Stimulated activated CD8-positive, alpha-beta memory T cell treated with anti-CD3 and anti-CD28 coated beads, Interleukin-12 subunit alpha, Interleukin-12 subunit beta, amount 100 ng/mL, for 24 hours (primary cell): ENCODE measurements around the gene TIAM1.
A peak's percentile ranks its signal among the peaks of the same experiment; 100 is the strongest.

ENCODE experiments used
- DNase-seq: peaks from one replicate; pipeline ENCODE4 v3.0.0-alpha.2; 2020; ENCODE audit errors: extremely low read depth

Gene TIAM1

GRCh38 chr21:31135531-31136184, 208.4 kb downstream of the TIAM1 start:
- no peak for DNase-seq

GRCh38 chr21:31133243-31133830, 210.7 kb downstream of the TIAM1 start:
- no peak for DNase-seq

GRCh38 chr21:31132574-31133242, 211.4 kb downstream of the TIAM1 start:
- DNase-seq, result peak; percentile 20

GRCh38 chr21:31130821-31131220, 213.2 kb downstream of the TIAM1 start:
- no peak for DNase-seq

GRCh38 chr21:31128234-31128633, 215.8 kb downstream of the TIAM1 start:
- DNase-seq, result no peak

GRCh38 chr21:31124010-31124409, 220.1 kb downstream of the TIAM1 start:
- no peak for DNase-seq

GRCh38 chr21:31119199-31119598, 224.9 kb downstream of the TIAM1 start:
- no peak for DNase-seq

GRCh38 chr21:31117128-31117916, 226.7 kb downstream of the TIAM1 start:
- no peak for DNase-seq

- no peak for DNase-seq
These were observed 228.8 kb downstream of the TIAM1 start for GRCh38 chr21:31115249-31115648.

GRCh38 chr21:31111093-31111492, 233.0 kb downstream of the TIAM1 start:
- DNase-seq, result no peak

- DNase-seq, result no peak
These were observed 233.6 kb downstream of the TIAM1 start for GRCh38 chr21:31110430-31110829.

GRCh38 chr21:31107871-31108270, 236.2 kb downstream of the TIAM1 start:
- DNase-seq, result no peak

- no peak for DNase-seq
These were observed 236.8 kb downstream of the TIAM1 start for GRCh38 chr21:31107176-31107785.

GRCh38 chr21:31103571-31104265, 240.3 kb downstream of the TIAM1 start:
- no peak for DNase-seq

- no peak for DNase-seq
These were observed 240.9 kb downstream of the TIAM1 start for GRCh38 chr21:31103163-31103562.

GRCh38 chr21:31099122-31099521, 244.9 kb downstream of the TIAM1 start:
- no peak for DNase-seq

- peak; percentile 31 for DNase-seq
These were observed 245.5 kb downstream of the TIAM1 start for GRCh38 chr21:31098576-31099005.

GRCh38 chr21:31092832-31093625, 251.0 kb downstream of the TIAM1 start:
- DNase-seq, result no peak

- DNase-seq, result no peak
These were observed 253.7 kb downstream of the TIAM1 start for GRCh38 chr21:31090376-31090775.

- DNase-seq, result no peak
These were observed 255.6 kb downstream of the TIAM1 start for GRCh38 chr21:31088474-31088751.
